RWPE1 (cell line): ENCODE results near the gene WDR82.

Source experiments
- CTCF ChIA-PET: fragments of 350-600 bp; sonication (Branson Sonifier 250); formaldehyde crosslinking; extraction: SDS; loops from one replicate; lab custom pipeline; 2021; lab: Yijun Ruan, JAX
- POLR2A ChIA-PET: fragments of 400-600 bp; formaldehyde crosslinking; extraction: SDS; loops from one replicate; lab custom pipeline; 2020; ENCODE audit warnings: antibody characterized with exemption; ENCODE audit not compliant: low non-redundant PET; lab: Yijun Ruan, JAX
- DNase-seq: peaks from one replicate; pipeline ENCODE4 v3.0.0; 2012; ENCODE audit warnings: low spot score
- H3K27ac ChIP-seq: fragments of 450-650 bp; 2 replicates; pipeline ENCODE4 v1.5.1; 2017
- TF ChIP-seq, protein P1 (sequence below): fragments of 450-650 bp; conservative IDR thresholded peaks from 2 replicates; pipeline ENCODE4 v1.5.1; 2017; ENCODE audit warnings: low read depth, mild to moderate bottlenecking

Gene WDR82

DNA sequence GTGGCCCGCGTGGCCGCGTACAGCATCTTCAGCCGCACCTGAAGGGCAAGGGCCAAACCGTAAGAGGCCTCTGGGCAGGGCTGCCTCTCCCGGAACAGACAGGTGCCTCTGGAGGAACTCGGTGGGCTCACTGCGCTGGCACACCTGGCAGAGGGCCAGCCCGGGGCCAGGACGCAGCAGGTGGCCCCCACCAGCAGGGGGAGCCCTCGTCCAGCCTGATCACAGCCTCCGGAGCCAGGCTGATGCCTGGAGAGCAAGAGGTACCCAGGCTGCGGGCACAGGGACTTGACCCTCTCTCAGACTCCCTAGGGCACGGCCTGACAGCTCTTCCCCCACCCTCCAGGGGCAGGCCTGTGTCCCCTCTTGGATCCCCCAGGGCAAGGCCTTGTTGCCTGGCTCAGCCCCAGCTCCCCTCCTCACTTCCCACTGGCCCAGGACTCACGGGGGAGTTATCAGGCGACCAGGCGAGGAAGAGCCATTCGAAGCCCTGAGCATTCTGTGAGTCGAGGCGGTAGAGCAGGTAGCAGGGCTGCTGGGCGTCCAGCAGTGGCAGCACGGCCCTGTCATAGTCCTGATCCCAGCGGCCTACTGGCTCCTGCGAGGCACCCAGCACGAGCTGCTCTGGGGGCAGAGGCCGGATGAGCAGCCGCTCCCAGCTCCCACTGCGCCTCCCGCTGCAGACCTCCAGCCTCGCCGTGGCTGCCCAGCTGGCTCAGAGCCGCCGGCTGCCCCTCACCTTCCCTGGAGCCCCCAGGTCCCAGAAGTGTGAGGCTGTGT, 46.8 kb downstream of the WDR82 start:
- DNase-seq: no peak
- CTCF ChIA-PET: interaction anchor here (0.5 to 2.8 kb wide), 10 partner anchors 9 to 330 kb away, joined by 3 to 16 read pairs (median 4); no protein-coding TSS in a partner anchor
- TF ChIP-seq, protein P1, sequence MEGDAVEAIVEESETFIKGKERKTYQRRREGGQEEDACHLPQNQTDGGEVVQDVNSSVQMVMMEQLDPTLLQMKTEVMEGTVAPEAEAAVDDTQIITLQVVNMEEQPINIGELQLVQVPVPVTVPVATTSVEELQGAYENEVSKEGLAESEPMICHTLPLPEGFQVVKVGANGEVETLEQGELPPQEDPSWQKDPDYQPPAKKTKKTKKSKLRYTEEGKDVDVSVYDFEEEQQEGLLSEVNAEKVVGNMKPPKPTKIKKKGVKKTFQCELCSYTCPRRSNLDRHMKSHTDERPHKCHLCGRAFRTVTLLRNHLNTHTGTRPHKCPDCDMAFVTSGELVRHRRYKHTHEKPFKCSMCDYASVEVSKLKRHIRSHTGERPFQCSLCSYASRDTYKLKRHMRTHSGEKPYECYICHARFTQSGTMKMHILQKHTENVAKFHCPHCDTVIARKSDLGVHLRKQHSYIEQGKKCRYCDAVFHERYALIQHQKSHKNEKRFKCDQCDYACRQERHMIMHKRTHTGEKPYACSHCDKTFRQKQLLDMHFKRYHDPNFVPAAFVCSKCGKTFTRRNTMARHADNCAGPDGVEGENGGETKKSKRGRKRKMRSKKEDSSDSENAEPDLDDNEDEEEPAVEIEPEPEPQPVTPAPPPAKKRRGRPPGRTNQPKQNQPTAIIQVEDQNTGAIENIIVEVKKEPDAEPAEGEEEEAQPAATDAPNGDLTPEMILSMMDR: peak; percentile 82
- POLR2A ChIA-PET: no interaction called here
- H3K27ac ChIP-seq: peak overlapping the region; percentile 95

DNA sequence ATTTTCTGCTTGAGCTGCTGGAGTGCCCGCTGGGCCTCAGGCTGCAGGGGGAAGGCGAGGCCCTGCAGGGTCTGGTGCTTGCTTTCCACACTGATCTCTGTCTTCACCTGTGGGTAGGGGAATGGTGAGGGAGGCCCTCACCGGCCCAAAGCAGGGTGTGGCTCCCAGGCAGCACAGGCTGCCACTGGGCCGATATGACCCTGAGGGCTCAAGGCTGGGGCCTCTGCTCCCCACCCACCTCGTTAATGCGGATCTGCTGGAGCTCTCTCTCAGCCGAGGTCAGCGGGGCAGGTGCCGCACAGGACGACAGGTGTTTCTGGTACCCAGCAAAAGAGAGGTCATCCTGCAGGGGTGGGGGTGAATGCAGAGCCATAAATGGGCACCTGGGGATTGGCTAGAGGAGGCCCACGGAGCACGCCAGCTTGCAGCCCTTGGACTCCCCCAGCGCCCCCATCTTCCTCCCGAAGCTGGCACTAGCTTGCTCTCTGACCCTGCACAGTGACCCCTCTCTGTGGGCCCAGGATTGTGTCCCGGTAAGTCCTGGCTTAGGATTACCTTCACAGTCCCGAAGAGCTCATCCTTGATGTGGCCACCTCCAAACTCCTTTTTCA, 47.5 kb downstream of the WDR82 start:
- TF ChIP-seq, protein P1: no peak
- no peak overlapping the region for H3K27ac ChIP-seq
- CTCF ChIA-PET: interaction anchor here (0.5 to 2.8 kb wide), 8 partner anchors 8 to 174 kb away, joined by 3 to 16 read pairs (median 4); no protein-coding TSS in a partner anchor
- POLR2A ChIA-PET: no interaction called here
- DNase-seq: no peak

DNA sequence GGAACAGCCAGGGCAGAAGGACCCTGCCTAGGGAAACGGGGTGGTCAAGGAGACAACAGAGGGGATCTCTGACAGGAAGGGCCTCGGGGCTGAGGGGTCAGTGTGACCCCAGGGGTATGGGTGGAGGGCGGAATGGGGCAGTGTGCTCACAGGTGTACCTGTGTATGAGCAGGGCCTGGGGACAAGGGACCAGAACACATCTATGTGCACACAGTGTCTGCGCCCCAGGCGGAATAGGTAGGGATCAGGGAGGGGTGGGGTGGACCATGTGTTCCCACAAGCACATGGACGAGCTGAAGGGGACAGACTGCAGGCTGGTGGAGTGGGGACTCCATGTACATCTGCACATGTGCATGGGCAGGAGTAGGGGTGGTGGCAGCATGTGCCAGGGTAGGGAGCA, 48.0 kb downstream of the WDR82 start:
- TF ChIP-seq, protein P1: no peak
- CTCF ChIA-PET: interaction anchor here (0.9 to 2.8 kb wide), 3 partner anchors 8 to 26 kb away, joined by 3 to 16 read pairs (median 5); no protein-coding TSS in a partner anchor
- H3K27ac ChIP-seq: no peak overlapping the region
- DNase-seq: no peak
- POLR2A ChIA-PET: no interaction called here

DNA sequence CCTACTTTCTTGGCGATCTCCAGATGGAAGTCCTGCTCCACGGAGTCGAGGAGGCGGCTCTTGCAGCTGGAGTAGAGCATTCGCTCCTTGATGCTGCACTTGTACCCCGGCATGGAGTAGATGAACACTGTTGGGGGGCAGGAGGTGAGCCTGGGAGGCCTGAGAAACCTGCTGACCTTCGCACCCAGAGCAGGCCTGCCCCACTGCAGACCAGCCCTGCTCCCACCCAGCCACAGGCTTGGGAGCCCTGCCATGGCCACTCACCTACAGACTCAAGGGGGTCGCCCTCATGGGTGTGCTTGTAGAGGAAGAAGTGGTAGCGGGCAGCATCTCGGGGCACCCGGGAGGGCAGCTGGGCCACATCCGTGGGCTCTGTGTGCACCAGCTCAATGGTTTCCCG, 48.8 kb downstream of the WDR82 start:
- TF ChIP-seq, protein P1: no peak
- DNase-seq: no peak
- ChIA-PET POLR2A (no interaction called here), CTCF (interaction anchor here (0.6 kb wide), 1 partner anchor 49 kb away, joined by 3 read pairs; the partner anchor contains the start of gene WDR82)
- H3K27ac ChIP-seq: no peak overlapping the region

DNA sequence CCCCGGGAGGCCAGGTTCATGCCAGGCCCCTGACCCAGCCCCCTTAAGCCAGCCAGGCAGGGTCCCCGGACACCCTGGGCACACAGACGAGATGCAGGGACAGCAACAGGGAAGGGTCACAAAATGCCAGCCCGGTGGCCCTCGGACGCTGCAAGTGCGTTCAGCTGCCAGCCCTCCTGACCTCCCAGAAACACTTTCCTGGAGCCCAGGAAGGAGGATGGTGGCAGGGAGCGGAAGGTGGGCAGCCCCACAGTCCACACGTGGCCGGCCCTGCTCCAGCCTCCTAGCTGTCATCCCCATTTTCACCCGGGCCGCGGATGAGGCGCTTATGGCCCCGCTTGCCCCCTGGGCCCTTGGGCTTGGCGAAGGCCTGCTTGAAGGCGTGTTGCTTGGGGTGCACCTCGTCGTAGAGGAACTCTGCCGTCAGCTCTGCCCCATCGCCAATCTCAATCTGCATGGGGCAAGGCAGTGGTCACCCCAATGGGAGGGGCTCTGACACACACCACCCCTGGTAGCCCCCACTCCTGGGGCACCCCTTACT, 49.6 kb downstream of the WDR82 start:
- CTCF ChIA-PET: interaction anchor here (0.6 kb wide), 1 partner anchor 50 kb away, joined by 3 read pairs; the partner anchor contains the start of gene WDR82
- DNase-seq: no peak
- TF ChIP-seq, protein P1: no peak
- peak overlapping the region; percentile 31 for H3K27ac ChIP-seq
- POLR2A ChIA-PET: no interaction called here

DNA sequence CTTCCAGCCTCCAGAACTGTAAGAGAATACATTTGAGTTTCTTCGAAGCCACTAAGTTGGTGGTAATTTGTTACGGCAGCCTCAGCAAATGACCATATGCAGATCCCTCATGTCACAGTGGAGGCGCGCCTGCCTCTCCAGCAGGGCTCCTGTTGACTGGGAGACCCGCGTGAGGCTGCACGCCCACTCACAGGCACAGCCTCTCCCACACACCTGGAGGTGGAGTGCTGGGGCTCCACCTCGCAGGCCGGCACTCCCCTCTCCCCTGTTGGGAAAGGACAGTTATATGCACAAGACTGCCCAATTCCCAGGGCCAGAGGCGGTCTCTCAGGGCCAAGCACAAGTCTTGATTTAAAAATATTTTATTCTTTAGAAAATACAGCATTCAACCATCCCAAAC, 50.2 kb downstream of the WDR82 start:
- DNase-seq: no peak
- CTCF ChIA-PET: no interaction called here
- TF ChIP-seq, protein P1: no peak
- POLR2A ChIA-PET: no interaction called here
- peak overlapping the region; percentile 31 for H3K27ac ChIP-seq
